HG03139 (cell line): ENCODE measurements around the gene RPL35.

Experiments used
- ATAC-seq: cut with Tn5 transposase; IDR thresholded peaks from one replicate; pipeline ENCODE4 v1.9.1; 2021; ENCODE audit not compliant: unreplicated experiment

RPL35 gene

GRCh38 chr9:124828489-124829333 lies 33.0 kb downstream of the RPL35 start:
- no peak for ATAC-seq

GRCh38 chr9:124820698-124821623 lies 40.8 kb downstream of the RPL35 start:
- no peak for ATAC-seq

GRCh38 chr9:124818431-124819281 lies 43.1 kb downstream of the RPL35 start:
- no peak for ATAC-seq

- ATAC-seq: no peak
Measured at GRCh38 chr9:124815601-124816000, 46.2 kb downstream of the RPL35 start.

- ATAC-seq: no peak
Measured at GRCh38 chr9:124814164-124814535, 47.6 kb downstream of the RPL35 start.

GRCh38 chr9:124813501-124814163 lies 48.1 kb downstream of the RPL35 start:
- ATAC-seq: no peak

GRCh38 chr9:124813041-124813440 lies 48.7 kb downstream of the RPL35 start:
- ATAC-seq: no peak

- ATAC-seq: no peak
Measured at GRCh38 chr9:124812441-124812876, 49.3 kb downstream of the RPL35 start.

- no peak for ATAC-seq
Measured at GRCh38 chr9:124810663-124811355, 50.9 kb downstream of the RPL35 start.

GRCh38 chr9:124809741-124810500 lies 51.8 kb downstream of the RPL35 start:
- no peak for ATAC-seq

- ATAC-seq: no peak
Measured at GRCh38 chr9:124809211-124809610, 52.5 kb downstream of the RPL35 start.

DNA sequence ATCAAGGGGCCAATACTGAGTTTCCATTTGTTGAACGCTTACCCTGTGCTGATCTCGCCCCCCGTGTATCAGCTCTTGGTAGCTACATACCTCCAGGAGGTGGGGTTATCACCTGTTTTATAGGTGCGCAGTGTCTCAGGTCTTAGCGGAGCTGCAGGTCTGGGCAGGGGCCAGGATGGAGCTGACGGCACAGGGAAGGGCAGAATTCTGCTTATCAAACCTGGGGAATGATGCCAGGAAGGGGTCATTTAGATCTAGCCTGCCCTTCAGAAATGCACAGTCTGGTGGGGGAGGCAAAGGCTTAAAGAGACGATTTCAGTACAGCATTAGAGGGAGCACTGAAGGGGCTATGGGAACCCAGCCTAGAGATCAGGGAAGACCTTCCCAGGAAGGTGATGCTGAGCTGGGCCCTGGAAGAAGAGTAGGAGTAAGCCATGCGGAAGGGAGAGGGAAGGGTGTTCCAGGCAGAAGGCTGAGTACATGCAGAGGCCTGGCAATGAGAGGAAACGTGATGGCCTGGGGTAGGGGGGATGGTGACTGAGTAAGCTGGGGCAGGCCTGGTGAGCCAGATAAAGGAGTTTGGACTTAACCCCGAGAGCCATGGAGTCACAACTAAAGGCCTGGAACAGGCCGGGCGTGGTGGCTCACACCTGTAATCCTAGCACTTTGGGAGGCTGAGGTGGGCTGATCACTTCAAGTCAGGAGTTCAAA lies 53.4 kb downstream of the RPL35 start:
- no peak for ATAC-seq
